A549 (cell line): Measurements from ENCODE around the gene KRTAP9-7.

Experiments
- CTCF ChIP-seq: fragments of >200 bp; sonication (Bioruptor Twin); formaldehyde crosslinking; IDR thresholded peaks from 3 replicates; pipeline ENCODE4 v1.5.1; 2016
- EP300 ChIP-seq, 2 experiments: fragments of >200 bp; sonication (Bioruptor Twin); formaldehyde crosslinking; IDR thresholded peaks; 2 replicates in 1 of 2; 3 replicates in 1 of 2; pipeline ENCODE4 v1.6.1; 2016 to 2017
- RFX5 ChIP-seq: fragments of 450-650 bp; IDR thresholded peaks from 2 replicates; pipeline ENCODE4 v1.7.1; 2014; ENCODE audit warnings: antibody characterized with exemption, mild to moderate bottlenecking, moderate library complexity
- RNF2 ChIP-seq: fragments of 200-600 bp; sonication (generic); IDR thresholded peaks from 2 replicates; pipeline ENCODE4 v1.6.1; 2016; ENCODE audit warnings: low read depth, mild to moderate bottlenecking, antibody characterized with exemption, moderate library complexity, borderline replicate concordance
- USF2 ChIP-seq: fragments of 450-650 bp; IDR thresholded peaks from 2 replicates; pipeline ENCODE4 v1.6.1; 2014; ENCODE audit warnings: antibody characterized with exemption

DNA sequence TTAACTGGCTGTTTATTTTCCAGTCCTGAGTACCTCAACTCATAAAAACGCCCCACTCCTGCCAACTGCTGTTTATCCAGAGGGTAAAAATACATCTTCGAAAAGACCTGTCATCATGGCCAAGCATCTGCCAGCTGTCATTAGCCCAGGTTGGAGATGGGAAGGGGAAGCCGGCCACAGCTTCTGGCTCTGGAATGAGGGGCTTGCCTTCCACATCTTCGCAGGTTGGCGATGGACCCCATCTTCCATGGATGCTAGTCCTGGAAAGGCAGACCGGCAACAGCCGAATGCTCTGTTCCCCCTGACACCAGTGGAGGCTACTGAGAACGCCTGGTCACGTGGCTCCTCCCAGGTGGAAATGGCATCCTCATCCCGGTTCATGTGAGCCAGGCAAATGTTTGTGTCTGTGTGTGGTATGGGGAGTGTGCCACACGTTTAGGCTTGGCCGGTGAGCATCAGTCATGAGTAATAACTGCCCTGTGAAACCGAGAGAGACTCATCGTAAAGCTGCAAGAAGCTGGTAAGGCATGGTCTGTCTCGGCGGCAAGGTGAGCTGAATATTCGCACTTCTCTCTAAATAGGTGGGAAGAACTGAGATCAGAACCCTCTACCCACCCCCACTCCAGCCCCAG is 40.4 kb downstream of the KRTAP9-7 start:
- TF ChIP-seq CTCF = no peak
- TF ChIP-seq RNF2 = no peak
- TF ChIP-seq RFX5 = no peak
- no peak for TF ChIP-seq EP300 (IDR thresholded peaks at IDR 0.05)
- no peak for TF ChIP-seq USF2
